ENCODE measurements around the gene PRSS38. TPM values are rescaled to one million over a fixed set of nuclear protein-coding genes. Genes with fewer than 3 reads are reported as not detected.

The PRSS38 gene
- total and polyA plus RNA-seq, 10 of the 15 experiments (the other 5 are each of a cell fraction or from before 2014, with no cell fraction given): not detected

DNA sequence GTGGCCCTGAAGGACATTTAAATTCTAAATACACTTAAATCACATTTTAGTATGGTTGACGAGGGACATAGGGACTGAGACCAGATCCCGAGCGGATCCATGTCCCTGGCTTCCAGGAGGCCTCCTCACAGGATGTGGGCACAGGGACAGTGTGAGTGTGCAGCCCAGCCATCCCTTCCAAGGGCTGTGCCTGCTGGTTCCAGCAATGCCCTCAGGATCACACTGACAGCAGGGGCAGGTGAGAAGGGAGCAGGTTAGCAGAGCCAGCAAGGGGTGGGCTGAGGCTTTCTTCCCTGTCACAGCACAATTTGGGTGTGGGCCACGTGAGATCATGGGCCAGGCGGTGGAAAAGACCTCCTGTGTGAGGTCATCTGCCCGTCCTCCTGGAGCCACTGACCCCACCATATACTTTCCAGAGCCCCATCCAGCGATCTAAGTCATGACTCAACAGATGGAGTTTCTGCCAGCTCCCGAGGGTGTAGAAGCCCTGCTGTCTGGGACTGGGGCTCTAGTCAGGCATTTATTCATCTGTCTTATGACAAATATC, 37.0 kb upstream of the PRSS38 start:
- WGBS (ENCODE audit: insufficient coverage, insufficient replicate concordance, low lambda C conversion rate, missing lambda C conversion rate): 97% methylated on average over 8 of the region's 8 CpGs

More for the DNA sequence above, 37.0 kb upstream of the PRSS38 start:
- H3K27ac ChIP-seq (ENCODE audit: control insufficient read depth, insufficient read depth): no peak overlapping the region
- ChIA-PET CTCF (no interaction called here), RAD21 (ENCODE audit: unreplicated experiment) (no interaction called here), POLR2A (no interaction called here), SMC1A (ENCODE audit: uncharacterized antibody, unreplicated experiment) (no interaction called here)
- intact Hi-C loops (cut with micrococcal nuclease; ENCODE audit: unreplicated experiment) (no loop called here), in situ Hi-C loops (cut with MboI) (no loop called here)
- no TSS peak for BruUV-seq (replicated peaks)
- no peaks in the 10 kb centered on the region for H3K4me1 ChIP-seq (ENCODE audit: control insufficient read depth, insufficient read depth, low read length)
- H2AFZ ChIP-seq (ENCODE audit: control insufficient read depth, low read depth, low read length): no peak overlapping the region
- H3K4me2 ChIP-seq (ENCODE audit: control insufficient read depth, insufficient read depth): no peak overlapping the region
- no peak for FAIRE-seq
- ATAC-seq: no peak
- H3K9me3 ChIP-seq (replicated peaks; ENCODE audit: control insufficient read depth, insufficient read depth, low read length): no peaks in the 10 kb centered on the region
- H3K36me3 ChIP-seq (ENCODE audit: control insufficient read depth in 2 of 2, insufficient read depth in 2 of 2, low read length in 1 of 2): peaks cover 4 to 11% of the 10 kb centered on the region in 2 experiments; a peak in 3 of 4 replicates
- TF ChIP-seq PML (IDR thresholded peaks at IDR 0.05; ENCODE audit: low read length): no peak
- TF ChIP-seq ATF3 (IDR thresholded peaks at IDR 0.05; ENCODE audit: borderline replicate concordance, extremely low read depth, low read depth, low read length): no peak
- TF ChIP-seq ATF7 (IDR thresholded peaks at IDR 0.05; ENCODE audit: low read depth): no peak
- TF ChIP-seq, protein P1, sequence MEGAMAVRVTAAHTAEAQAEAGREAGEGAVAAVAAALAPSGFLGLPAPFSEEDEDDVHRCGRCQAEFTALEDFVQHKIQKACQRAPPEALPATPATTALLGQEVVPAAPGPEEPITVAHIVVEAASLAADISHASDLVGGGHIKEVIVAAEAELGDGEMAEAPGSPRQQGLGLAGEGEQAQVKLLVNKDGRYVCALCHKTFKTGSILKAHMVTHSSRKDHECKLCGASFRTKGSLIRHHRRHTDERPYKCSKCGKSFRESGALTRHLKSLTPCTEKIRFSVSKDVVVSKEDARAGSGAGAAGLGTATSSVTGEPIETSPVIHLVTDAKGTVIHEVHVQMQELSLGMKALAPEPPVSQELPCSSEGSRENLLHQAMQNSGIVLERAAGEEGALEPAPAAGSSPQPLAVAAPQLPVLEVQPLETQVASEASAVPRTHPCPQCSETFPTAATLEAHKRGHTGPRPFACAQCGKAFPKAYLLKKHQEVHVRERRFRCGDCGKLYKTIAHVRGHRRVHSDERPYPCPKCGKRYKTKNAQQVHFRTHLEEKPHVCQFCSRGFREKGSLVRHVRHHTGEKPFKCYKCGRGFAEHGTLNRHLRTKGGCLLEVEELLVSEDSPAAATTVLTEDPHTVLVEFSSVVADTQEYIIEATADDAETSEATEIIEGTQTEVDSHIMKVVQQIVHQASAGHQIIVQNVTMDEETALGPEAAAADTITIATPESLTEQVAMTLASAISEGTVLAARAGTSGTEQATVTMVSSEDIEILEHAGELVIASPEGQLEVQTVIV (IDR thresholded peaks at IDR 0.05; ENCODE audit: borderline replicate concordance, partially characterized antibody): no peak
- no peak for TF ChIP-seq RAD51 (IDR thresholded peaks at IDR 0.05)
- no peak for TF ChIP-seq GABPA (IDR thresholded peaks at IDR 0.05; ENCODE audit: low read depth)
- TF ChIP-seq USF1 (IDR thresholded peaks at IDR 0.05; ENCODE audit: borderline replicate concordance, extremely low read length, insufficient read depth, low read depth, low read length): no peak
- no peak for TF ChIP-seq YBX1 (IDR thresholded peaks at IDR 0.05)
- TF ChIP-seq ASH2L (IDR thresholded peaks at IDR 0.05; ENCODE audit: borderline replicate concordance, low read depth): no peak
- TF ChIP-seq NKRF (conservative IDR thresholded peaks at IDR 0.05): no peak
- no peak for TF ChIP-seq RUNX3 (IDR thresholded peaks at IDR 0.05; ENCODE audit: low read length)
- no peak for TF ChIP-seq HCFC1 (IDR thresholded peaks at IDR 0.05; ENCODE audit: low read length)
- no peak for TF ChIP-seq PBX3 (IDR thresholded peaks at IDR 0.05; ENCODE audit: insufficient replicate concordance, low read depth, low read length)
- no peak for TF ChIP-seq LARP7 (IDR thresholded peaks at IDR 0.05)
- TF ChIP-seq HDGF (IDR thresholded peaks at IDR 0.05): no peak
- no peak for TF ChIP-seq ZNF217 (IDR thresholded peaks at IDR 0.05)
- no peak for TF ChIP-seq CBX5 (IDR thresholded peaks at IDR 0.05; ENCODE audit: low read depth)
- H3K9ac ChIP-seq (ENCODE audit: control insufficient read depth, insufficient read depth, low read length): no peak overlapping the region
- no peak overlapping the region for H3K4me3 ChIP-seq
- H4K20me1 ChIP-seq (ENCODE audit: control insufficient read depth, insufficient read depth): no peaks in the 10 kb centered on the region
- no peaks in the 10 kb centered on the region for H3K79me2 ChIP-seq (ENCODE audit: control insufficient read depth, insufficient read depth, low read length)
- no peaks in the 10 kb centered on the region for H3K27me3 ChIP-seq (replicated peaks in 1 of 2; ENCODE audit: control insufficient read depth in 2 of 2, insufficient read depth in 2 of 2, low read length in 1 of 2)
- no peak for DNase-seq (ENCODE audit: low read depth, low spot score)

Measured in GM12878 (cell line).